Adipocyte (in vitro differentiated cells): ENCODE data around the gene PGC.
A peak's percentile ranks its signal among the peaks of the same experiment; 100 is the strongest.

Experiments used
- DNase-seq: peaks from one replicate; pipeline ENCODE4 v3.0.0-alpha.2; 2015; ENCODE audit warnings: low read depth
- H3K27me3 ChIP-seq: replicated peaks from 2 replicates; pipeline ENCODE4 v1.7.0; 2013; ENCODE audit warnings: mild to moderate bottlenecking, low read length, moderate library complexity; ENCODE audit not compliant: control insufficient read depth, insufficient read depth
- H3K36me3 ChIP-seq: 2 replicates; pipeline ENCODE4 v1.7.0; 2013; ENCODE audit warnings: low read length, mild to moderate bottlenecking, moderate library complexity; ENCODE audit not compliant: control insufficient read depth, insufficient read depth, severe bottlenecking
- H3K4me1 ChIP-seq: 2 replicates; pipeline ENCODE4 v1.7.0; 2013; ENCODE audit warnings: mild to moderate bottlenecking, low read length, moderate library complexity; ENCODE audit not compliant: control insufficient read depth, insufficient read depth
- H3K4me3 ChIP-seq: 2 replicates; pipeline ENCODE4 v1.7.0; 2013; ENCODE audit warnings: mild to moderate bottlenecking, low read length, moderate library complexity
- H3K9ac ChIP-seq: 2 replicates; pipeline ENCODE4 v1.7.0; 2013; ENCODE audit warnings: mild to moderate bottlenecking, low read length, moderate library complexity
- H3K9me3 ChIP-seq: 2 replicates; pipeline ENCODE4 v1.7.0; 2013; ENCODE audit warnings: mild to moderate bottlenecking, low read length, moderate library complexity; ENCODE audit not compliant: control insufficient read depth

PGC gene

GRCh38 chr6:41724586-41725501 is 22.4 kb downstream of the PGC start:
- H3K9ac ChIP-seq, result no peak overlapping the region
- H3K9me3 ChIP-seq, result no peaks in the 10 kb centered on the region
- no peak overlapping the region for H3K4me3 ChIP-seq
- no peaks in the 10 kb centered on the region for H3K36me3 ChIP-seq
- DNase-seq, result peak; percentile 57
- H3K4me1 ChIP-seq, result peaks cover 26% of the 10 kb centered on the region
- no peaks in the 10 kb centered on the region for H3K27me3 ChIP-seq

GRCh38 chr6:41724228-41724580 is 23.0 kb downstream of the PGC start:
- no peaks in the 10 kb centered on the region for H3K36me3 ChIP-seq
- no peak overlapping the region for H3K4me3 ChIP-seq
- H3K9ac ChIP-seq, result no peak overlapping the region
- H3K27me3 ChIP-seq, result no peaks in the 10 kb centered on the region
- peaks cover 26% of the 10 kb centered on the region for H3K4me1 ChIP-seq
- DNase-seq, result no peak
- no peaks in the 10 kb centered on the region for H3K9me3 ChIP-seq

- H3K9me3 ChIP-seq, result no peaks in the 10 kb centered on the region
- H3K9ac ChIP-seq, result no peak overlapping the region
- H3K4me3 ChIP-seq, result no peak overlapping the region
- H3K4me1 ChIP-seq, result peaks cover 26% of the 10 kb centered on the region
- no peaks in the 10 kb centered on the region for H3K27me3 ChIP-seq
- H3K36me3 ChIP-seq, result no peaks in the 10 kb centered on the region
- peak; percentile 97 for DNase-seq
Observed at GRCh38 chr6:41723530-41724227, 23.5 kb downstream of the PGC start.

- H3K9me3 ChIP-seq, result no peaks in the 10 kb centered on the region
- H3K27me3 ChIP-seq, result no peaks in the 10 kb centered on the region
- H3K4me3 ChIP-seq, result no peak overlapping the region
- no peak overlapping the region for H3K9ac ChIP-seq
- DNase-seq, result peak; percentile 30
- H3K4me1 ChIP-seq, result peaks cover 26% of the 10 kb centered on the region
- H3K36me3 ChIP-seq, result no peaks in the 10 kb centered on the region
Observed at GRCh38 chr6:41722969-41723529, 24.1 kb downstream of the PGC start.

- Histone ChIP-seq H3K9ac (no peak overlapping the region), H3K36me3 (no peaks in the 10 kb centered on the region), H3K27me3 (no peaks in the 10 kb centered on the region), H3K4me1 (peaks cover 34% of the 10 kb centered on the region), H3K9me3 (no peaks in the 10 kb centered on the region), H3K4me3 (no peak overlapping the region)
- no peak for DNase-seq
Observed at GRCh38 chr6:41721414-41721813, 25.8 kb downstream of the PGC start.

- no peak for DNase-seq
- Histone ChIP-seq H3K36me3 (no peaks in the 10 kb centered on the region), H3K4me1 (peaks cover 40% of the 10 kb centered on the region), H3K27me3 (no peaks in the 10 kb centered on the region), H3K9me3 (no peaks in the 10 kb centered on the region), H3K4me3 (no peak overlapping the region), H3K9ac (no peak overlapping the region)
Observed at GRCh38 chr6:41720783-41721182, 26.4 kb downstream of the PGC start.

GRCh38 chr6:41720262-41720620 is 27.0 kb downstream of the PGC start:
- no peak overlapping the region for H3K9ac ChIP-seq
- no peaks in the 10 kb centered on the region for H3K27me3 ChIP-seq
- H3K4me3 ChIP-seq, result no peak overlapping the region
- no peaks in the 10 kb centered on the region for H3K9me3 ChIP-seq
- DNase-seq, result no peak
- H3K4me1 ChIP-seq, result peaks cover 41% of the 10 kb centered on the region
- no peaks in the 10 kb centered on the region for H3K36me3 ChIP-seq

GRCh38 chr6:41719436-41720261 is 27.5 kb downstream of the PGC start:
- no peaks in the 10 kb centered on the region for H3K36me3 ChIP-seq
- no peak overlapping the region for H3K9ac ChIP-seq
- H3K4me1 ChIP-seq, result peaks cover 36% of the 10 kb centered on the region
- H3K4me3 ChIP-seq, result no peak overlapping the region
- no peak for DNase-seq
- H3K27me3 ChIP-seq, result no peaks in the 10 kb centered on the region
- no peaks in the 10 kb centered on the region for H3K9me3 ChIP-seq

GRCh38 chr6:41718828-41719227 is 28.4 kb downstream of the PGC start:
- no peak overlapping the region for H3K4me3 ChIP-seq
- H3K36me3 ChIP-seq, result no peaks in the 10 kb centered on the region
- H3K27me3 ChIP-seq, result no peaks in the 10 kb centered on the region
- no peak overlapping the region for H3K9ac ChIP-seq
- peaks cover 29% of the 10 kb centered on the region for H3K4me1 ChIP-seq
- no peak for DNase-seq
- H3K9me3 ChIP-seq, result no peaks in the 10 kb centered on the region

GRCh38 chr6:41717392-41717736 is 29.8 kb downstream of the PGC start:
- H3K9ac ChIP-seq, result no peak overlapping the region
- DNase-seq, result no peak
- H3K4me1 ChIP-seq, result peaks cover 33% of the 10 kb centered on the region
- no peaks in the 10 kb centered on the region for H3K36me3 ChIP-seq
- no peak overlapping the region for H3K4me3 ChIP-seq
- no peaks in the 10 kb centered on the region for H3K27me3 ChIP-seq
- H3K9me3 ChIP-seq, result no peaks in the 10 kb centered on the region
